ENCODE results near the gene SUGCT. TPM values are rescaled to one million over a fixed set of nuclear protein-coding genes. Genes with fewer than 3 reads are reported as not detected.

SUGCT gene
- total RNA-seq, 6 donors from 2014 or later: 1.4 to 3.1 (median 1.7) TPM; not detected in 1

DNA sequence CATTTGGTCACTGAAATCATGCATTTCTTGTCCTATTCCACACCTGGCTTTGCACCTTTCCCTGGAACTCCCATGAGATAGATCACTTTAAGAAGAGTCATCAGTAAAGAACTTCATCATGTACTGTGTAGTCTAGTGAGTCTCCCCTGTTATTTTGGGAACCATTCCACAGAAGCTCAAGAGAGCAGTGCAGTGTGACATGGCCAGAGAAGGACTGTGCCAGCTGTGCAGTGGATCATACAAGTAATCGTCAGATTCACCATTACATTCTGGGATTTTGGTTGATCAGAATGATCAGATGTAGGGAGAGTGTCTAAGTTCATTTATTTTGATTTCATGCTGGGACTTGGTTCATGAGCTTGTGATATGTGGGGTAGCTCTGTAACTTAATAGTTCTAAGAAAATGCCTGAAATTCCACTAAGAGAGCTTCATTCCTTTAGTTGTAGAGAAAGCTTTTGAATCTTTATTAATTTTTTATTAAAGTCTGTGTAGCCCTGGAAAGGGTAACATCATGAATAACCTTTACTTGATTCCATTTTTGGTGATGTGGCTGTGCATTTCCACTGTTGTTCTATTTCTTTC is 166.8 kb downstream of the SUGCT start:
- 80 to 86% methylated on average over 1 of the region's 1 CpG for WGBS, 2 donors
- H3K27me3 ChIP-seq: no peaks in the 10 kb centered on the region
- H3K36me3 ChIP-seq: no peaks in the 10 kb centered on the region
- H3K4me1 ChIP-seq: no peaks in the 10 kb centered on the region
- ATAC-seq (ENCODE audit: low FRiP score in 2 of 2): no peak
- H3K9me3 ChIP-seq: no peaks in the 10 kb centered on the region
- no peak overlapping the region for H3K4me3 ChIP-seq
- no peak overlapping the region for H3K27ac ChIP-seq
- DNase-seq: no peak
- TF ChIP-seq, protein P1, sequence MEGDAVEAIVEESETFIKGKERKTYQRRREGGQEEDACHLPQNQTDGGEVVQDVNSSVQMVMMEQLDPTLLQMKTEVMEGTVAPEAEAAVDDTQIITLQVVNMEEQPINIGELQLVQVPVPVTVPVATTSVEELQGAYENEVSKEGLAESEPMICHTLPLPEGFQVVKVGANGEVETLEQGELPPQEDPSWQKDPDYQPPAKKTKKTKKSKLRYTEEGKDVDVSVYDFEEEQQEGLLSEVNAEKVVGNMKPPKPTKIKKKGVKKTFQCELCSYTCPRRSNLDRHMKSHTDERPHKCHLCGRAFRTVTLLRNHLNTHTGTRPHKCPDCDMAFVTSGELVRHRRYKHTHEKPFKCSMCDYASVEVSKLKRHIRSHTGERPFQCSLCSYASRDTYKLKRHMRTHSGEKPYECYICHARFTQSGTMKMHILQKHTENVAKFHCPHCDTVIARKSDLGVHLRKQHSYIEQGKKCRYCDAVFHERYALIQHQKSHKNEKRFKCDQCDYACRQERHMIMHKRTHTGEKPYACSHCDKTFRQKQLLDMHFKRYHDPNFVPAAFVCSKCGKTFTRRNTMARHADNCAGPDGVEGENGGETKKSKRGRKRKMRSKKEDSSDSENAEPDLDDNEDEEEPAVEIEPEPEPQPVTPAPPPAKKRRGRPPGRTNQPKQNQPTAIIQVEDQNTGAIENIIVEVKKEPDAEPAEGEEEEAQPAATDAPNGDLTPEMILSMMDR (IDR thresholded peaks at IDR 0.05): no peak
- TF ChIP-seq POLR2AphosphoS5 (IDR thresholded peaks at IDR 0.05) (no peak), EP300 (IDR thresholded peaks at IDR 0.05) (no peak), POLR2A (IDR thresholded peaks at IDR 0.05) (no peak)

DNA sequence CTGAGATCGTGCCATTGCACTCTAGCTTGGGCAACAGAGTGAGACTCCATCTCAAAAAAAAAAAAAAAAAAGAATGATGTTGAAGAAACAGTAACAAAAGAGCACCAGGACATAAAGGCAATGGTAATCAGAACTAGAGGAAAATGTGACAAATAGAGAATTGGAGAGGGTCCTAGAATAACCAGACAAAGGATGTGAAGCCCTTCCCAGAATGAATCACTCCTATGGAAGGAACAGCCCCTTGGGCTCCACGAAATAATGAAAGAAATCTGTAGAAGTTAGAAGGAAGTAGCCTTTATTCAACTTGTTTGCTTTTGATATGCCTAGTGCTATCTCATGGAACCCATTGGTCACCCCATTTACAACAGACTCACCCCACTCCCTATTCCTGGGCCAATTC is 169.2 kb downstream of the SUGCT start:
- Histone ChIP-seq H3K4me1 (no peaks in the 10 kb centered on the region), H3K36me3 (no peaks in the 10 kb centered on the region), H3K27me3 (no peaks in the 10 kb centered on the region), H3K4me3 (no peak overlapping the region), H3K27ac (no peak overlapping the region), H3K9me3 (no peaks in the 10 kb centered on the region)
- TF ChIP-seq, protein P1 (IDR thresholded peaks at IDR 0.05): no peak
- TF ChIP-seq POLR2AphosphoS5 (IDR thresholded peaks at IDR 0.05): no peak
- TF ChIP-seq POLR2A (IDR thresholded peaks at IDR 0.05): no peak
- TF ChIP-seq EP300 (IDR thresholded peaks at IDR 0.05): no peak
- WGBS, 2 donors: 78 to 85% methylated on average over 2 of the region's 2 CpGs
- DNase-seq: no peak
- ATAC-seq (ENCODE audit: low FRiP score in 2 of 2): no peak

DNA sequence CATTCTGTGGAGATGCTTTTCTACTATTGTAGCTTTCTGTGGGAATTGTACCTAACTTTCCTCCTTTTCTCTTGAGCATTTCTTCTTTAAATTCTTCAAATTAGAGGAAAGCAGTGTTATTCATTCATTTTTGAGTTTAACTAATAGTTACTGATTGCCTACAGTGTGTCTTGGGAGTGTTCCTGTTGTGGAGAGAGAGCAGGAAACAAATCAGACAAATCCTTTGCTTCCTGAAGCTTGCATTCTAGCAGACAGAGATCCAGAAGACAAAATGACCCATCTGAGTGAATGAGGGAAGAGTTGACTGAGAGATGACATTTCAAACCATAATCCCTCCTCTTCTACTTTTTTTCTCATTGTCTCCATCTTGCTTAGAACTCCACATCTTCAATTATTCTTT is 170.4 kb downstream of the SUGCT start:
- ATAC-seq (ENCODE audit: low FRiP score in 2 of 2) (no peak), DNase-seq (no peak)
- TF ChIP-seq POLR2A (IDR thresholded peaks at IDR 0.05) (no peak), POLR2AphosphoS5 (IDR thresholded peaks at IDR 0.05) (no peak), EP300 (IDR thresholded peaks at IDR 0.05) (no peak)
- TF ChIP-seq, protein P1 (IDR thresholded peaks at IDR 0.05): no peak
- Histone ChIP-seq H3K9me3 (no peaks in the 10 kb centered on the region), H3K36me3 (no peaks in the 10 kb centered on the region), H3K27ac (no peak overlapping the region), H3K4me1 (no peaks in the 10 kb centered on the region), H3K4me3 (no peak overlapping the region), H3K27me3 (no peaks in the 10 kb centered on the region)

DNA sequence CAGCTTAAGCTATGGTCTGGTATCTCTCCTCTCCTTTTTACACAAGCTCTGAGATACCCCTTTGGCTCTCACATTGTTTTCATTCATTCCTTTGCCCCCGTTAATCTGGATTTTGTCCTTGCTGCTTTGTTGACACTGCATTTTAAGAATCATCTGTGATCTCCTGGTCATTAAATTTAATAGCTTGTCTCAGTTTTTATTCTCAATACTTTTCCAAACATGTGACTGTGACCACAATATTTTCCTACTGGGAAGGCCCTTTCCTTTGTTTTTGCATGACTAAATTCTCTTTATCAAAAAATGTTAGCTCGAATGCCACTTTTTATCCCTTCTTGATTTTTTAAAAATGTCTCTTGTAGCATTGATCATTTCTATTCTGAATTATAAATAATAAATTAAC is 171.2 kb downstream of the SUGCT start:
- 76 to 91% methylated on average over 2 of the region's 2 CpGs for WGBS, 2 donors
- ATAC-seq (ENCODE audit: low FRiP score in 2 of 2) (no peak), DNase-seq (no peak)
- Histone ChIP-seq H3K9me3 (no peaks in the 10 kb centered on the region), H3K4me3 (no peak overlapping the region), H3K27ac (no peak overlapping the region), H3K4me1 (no peaks in the 10 kb centered on the region), H3K36me3 (no peaks in the 10 kb centered on the region), H3K27me3 (no peaks in the 10 kb centered on the region)
- TF ChIP-seq EP300 (IDR thresholded peaks at IDR 0.05) (no peak), POLR2A (IDR thresholded peaks at IDR 0.05) (no peak), POLR2AphosphoS5 (IDR thresholded peaks at IDR 0.05) (no peak)
- TF ChIP-seq, protein P1 (IDR thresholded peaks at IDR 0.05): no peak

DNA sequence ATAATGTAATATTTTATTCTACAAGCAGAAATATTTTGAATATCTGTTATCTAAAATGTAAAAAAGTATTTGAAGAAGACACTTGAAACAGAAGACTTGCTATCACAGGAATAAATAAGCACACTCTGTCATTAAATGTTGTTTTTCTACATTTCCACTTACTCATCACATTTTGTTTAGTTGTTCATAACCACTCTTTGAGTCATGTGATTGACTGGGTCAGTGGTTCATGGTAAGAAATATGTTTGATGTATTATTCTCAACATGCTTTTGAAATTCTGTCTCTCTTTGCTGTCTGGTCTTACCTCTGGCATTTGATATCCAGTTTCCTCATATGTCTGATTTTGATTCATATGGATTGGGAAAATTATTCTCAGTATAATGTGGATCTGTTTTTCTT is 171.8 kb downstream of the SUGCT start:
- Histone ChIP-seq H3K9me3 (no peaks in the 10 kb centered on the region), H3K27ac (no peak overlapping the region), H3K4me1 (no peaks in the 10 kb centered on the region), H3K27me3 (no peaks in the 10 kb centered on the region), H3K36me3 (no peaks in the 10 kb centered on the region), H3K4me3 (no peak overlapping the region)
- DNase-seq (no peak), ATAC-seq (ENCODE audit: low FRiP score in 2 of 2) (no peak)
- TF ChIP-seq EP300 (IDR thresholded peaks at IDR 0.05) (no peak), POLR2AphosphoS5 (IDR thresholded peaks at IDR 0.05) (no peak), POLR2A (IDR thresholded peaks at IDR 0.05) (no peak)
- TF ChIP-seq, protein P1 (IDR thresholded peaks at IDR 0.05): no peak
